Measurements from ENCODE around the gene SNN.

The SNN gene

DNA sequence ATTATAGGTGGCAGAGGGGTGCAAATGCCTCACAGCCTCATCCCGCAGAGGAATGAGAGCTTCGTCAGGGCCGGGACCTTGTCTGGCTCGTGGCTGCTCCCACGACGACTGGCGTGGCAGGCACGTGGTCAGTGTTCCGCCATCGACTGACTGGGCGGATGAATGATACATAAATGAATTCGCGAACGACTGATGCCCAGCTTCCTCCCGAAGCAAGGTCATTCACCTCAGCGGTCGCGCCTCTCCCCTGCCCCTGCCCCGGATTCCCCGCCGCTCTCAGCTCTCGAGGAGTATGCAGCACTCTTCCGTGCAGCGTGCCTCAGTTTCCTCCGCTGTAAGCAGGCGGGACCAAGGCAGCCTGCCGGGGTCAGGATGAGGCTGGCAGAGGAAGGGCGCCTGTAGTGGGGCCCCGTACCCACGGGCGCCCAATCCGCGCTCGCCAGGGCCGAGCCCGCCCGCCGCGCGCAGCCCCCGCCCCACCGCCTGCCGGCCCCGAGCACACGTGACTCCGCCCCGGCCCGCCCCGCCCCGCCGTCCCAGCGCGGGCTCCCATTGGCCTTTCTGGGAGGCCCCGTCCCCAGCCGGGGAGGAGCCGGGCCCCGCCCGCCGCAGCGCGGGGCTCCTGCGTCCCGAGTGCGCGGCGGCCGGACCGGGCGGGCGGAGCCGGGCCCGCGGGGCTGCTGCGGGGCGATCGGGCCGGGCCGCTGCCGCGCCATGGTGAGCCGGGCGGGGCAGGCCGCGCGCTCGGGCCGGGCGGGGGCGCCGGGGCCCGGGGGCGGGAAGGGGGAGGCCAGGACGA, at the start of gene SNN:
SNN (plus strand) TSS at position 632 of the 799 bp plus-strand sequence. CDS start 7,605 bp downstream, outside the sequence.
- peak; percentile 89 for DNase-seq (ENCODE audit: low read depth)

DNA sequence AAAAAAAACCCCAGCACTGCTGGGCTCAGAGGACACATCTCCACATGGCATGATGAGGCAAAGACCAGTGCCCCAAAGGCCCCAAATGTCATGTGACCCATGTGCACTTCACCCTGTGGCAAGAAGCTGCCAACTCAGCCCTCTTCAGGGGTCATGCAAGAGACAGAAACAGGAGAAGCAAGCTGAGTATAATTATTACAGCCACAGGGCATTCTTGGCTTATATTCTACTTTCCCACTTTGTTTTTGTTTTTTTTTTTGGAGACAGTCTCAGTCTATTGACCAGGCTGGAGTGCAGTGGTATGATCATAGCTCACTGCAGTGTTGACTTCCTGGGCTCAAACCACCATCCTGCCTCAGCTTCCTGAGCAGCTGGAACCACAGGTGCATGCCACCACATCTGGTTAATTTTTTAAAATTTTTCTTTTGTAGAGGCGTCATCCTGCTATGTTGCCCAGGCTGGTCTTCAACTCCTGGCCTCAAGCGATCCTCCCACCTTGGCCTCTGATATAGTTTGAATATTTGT, 48.9 kb upstream of the SNN start:
- no peak for DNase-seq (ENCODE audit: low read depth)

DNA sequence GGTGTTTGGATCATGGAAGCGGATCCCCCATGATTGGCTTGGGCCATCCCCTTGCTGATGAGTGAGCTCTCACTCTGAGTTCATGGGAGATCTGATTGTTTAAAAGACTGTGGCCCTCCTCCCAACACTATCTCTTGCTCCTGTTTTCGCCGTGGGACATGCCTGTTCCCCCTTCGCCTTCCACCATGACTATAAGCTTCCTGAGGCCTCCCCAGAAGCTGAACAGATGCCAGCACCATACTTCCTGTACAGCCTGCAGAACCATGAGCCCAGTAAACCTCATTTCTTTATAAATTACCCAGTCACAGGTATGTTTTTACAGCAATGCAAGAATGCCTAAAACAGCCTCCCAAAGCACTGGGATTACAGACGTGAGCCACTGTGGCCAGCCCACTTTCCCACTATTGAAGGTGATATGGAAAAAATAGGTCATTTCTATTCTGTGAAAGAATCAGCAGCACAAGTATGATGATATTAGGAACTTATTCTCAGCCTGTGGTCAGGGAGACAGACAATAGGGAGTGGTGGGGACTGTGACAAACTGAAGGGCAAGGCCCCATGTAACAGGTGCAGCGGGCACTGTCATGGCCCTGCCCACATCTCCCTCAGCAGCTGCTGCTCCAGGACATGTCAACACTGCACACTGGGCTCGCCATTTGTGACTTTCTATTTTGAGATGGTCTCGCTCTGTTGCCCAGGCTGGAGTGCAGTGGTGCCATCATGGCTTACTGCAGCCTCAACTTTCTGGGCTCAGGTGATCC, 47.8 kb upstream of the SNN start:
- DNase-seq (ENCODE audit: low read depth), result no peak

DNA sequence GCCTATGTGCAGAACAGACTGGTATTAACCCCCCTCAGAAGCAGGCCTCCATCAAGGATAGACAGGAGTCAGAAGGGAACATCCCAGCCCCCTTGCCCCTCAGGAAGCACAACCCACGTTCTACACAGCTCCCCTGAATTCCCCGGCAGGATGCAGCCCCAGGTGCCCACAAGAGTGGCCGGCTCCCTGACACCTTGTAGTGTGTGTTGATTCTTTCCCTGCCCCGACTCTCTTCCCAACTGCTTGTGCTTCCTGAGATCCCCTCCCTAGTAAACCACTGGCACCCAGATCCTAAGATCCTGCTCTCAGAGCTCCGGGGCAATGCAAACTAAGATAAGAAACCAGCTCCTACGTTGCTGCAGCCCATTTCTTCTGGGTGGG, 46.7 kb upstream of the SNN start:
- no peak for DNase-seq (ENCODE audit: low read depth)

DNA sequence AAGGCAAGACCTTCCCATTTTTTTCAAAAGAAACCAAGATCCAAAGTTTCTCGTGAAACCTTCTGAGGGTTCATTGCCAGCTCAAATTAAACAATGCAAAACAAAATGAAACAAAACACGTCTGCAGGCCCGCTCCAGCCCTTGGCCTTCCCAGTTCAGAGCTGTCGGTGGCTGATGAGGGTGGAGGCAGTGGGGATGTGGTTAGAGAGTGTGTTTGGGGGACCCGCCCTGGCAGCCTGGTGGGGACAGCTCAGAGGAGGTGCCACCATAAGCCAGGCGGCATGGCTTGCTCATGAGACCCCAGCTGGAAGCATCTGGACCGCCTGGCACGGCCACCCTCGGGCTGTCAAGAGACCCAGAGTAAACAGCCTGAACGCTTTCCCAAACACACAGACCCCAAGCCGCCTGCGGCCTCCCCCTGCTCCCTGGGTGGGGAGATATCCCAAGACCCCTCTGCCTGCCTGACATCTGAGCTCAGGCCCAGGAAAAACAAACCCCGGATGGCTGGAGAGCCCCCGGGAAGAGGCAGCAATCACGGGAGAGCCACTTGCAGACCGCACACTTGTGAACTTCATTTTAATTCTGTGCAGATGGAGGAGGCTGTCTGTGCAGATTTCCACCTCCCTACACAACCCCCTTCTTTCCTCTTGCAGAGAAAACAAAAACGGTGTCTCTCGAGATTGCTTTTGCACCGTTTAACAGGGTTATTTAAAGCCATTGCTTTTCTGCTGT, 46.2 kb upstream of the SNN start:
- DNase-seq (ENCODE audit: low read depth), result peak; percentile 25

DNA sequence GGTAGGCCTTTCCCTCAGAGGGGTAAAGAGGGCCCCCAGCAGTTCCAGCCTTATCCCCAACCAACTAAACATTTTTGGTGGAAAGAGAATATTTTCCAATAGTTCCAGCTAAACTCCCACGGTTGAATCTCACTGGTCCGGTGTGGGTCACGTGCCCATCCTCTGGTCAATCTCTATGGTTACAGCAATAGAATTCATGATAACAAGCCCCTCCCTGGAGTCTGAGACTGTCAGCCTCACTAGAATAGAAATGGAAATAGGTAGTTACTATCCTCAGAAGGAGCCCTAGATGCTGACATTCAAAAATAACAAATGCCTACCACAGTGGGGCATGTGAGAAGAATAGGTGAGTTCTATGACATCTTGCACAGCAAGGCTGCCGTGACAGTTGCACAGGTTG, 44.0 kb upstream of the SNN start:
- DNase-seq (ENCODE audit: low read depth), result no peak

DNA sequence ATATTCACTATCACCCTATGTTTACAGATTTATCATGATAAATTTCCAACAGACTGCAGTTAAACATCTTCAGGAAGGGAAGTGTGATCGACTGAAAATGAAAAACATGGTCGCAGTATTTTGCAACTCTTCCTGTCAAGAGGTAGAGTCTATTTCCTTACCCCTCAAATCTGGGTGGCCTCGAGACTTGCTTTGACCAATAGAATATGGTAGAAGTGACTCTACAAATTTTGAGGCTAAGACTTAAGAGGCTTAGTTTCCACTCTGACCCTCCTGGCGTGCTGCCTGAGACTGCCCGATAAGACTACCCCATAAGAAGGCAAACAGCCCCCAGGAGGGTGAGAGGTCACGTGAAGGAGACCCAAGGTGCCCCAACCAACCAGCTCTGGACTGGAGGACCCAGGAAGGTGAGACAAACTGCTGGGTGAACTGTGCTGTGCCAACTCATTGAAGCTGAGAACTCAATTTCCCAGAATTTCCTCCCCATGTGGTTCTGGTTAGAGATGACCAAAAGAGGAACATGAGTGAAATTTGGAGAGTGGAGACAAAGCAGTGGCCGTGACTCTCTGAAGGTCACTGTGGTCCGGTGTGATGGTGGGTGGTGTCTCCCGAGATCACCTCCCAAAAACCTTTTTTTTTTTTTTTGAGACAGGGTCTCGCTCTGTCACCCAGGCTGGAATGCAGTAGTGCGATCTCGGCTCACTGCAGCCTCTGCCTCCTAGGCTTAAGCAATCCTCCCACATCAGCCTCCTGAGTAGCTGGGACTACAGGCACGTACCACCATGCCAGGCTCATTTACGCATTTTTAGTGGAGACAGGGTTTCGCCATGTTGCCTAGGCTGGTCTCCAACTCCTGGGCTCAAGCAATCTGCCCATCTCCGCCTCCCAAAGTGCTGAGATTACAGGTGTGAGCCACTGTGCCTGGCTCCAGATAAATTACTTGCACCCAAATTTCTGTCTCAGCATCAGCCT, 43.3 kb upstream of the SNN start:
- no peak for DNase-seq (ENCODE audit: low read depth)

DNA sequence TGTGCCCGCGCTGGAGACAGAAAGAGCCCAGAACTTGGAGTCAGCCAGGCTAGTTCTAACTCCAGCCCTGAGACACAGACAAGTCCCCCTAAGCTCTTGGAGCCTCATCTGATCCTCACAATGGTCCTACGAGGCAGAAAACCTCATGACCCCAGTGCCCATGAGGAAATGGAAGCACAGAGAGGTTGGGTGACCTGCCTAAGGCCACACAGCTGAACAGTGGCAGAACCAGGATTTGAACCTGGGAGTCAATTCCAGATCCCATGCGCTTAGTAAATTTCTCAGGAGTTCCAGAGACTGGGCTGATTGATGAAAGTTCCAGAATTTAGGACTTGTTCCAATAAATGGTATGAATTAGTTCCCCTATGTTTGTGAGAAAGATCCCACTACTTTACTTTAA, 42.5 kb upstream of the SNN start:
- no peak for DNase-seq (ENCODE audit: low read depth)

DNA sequence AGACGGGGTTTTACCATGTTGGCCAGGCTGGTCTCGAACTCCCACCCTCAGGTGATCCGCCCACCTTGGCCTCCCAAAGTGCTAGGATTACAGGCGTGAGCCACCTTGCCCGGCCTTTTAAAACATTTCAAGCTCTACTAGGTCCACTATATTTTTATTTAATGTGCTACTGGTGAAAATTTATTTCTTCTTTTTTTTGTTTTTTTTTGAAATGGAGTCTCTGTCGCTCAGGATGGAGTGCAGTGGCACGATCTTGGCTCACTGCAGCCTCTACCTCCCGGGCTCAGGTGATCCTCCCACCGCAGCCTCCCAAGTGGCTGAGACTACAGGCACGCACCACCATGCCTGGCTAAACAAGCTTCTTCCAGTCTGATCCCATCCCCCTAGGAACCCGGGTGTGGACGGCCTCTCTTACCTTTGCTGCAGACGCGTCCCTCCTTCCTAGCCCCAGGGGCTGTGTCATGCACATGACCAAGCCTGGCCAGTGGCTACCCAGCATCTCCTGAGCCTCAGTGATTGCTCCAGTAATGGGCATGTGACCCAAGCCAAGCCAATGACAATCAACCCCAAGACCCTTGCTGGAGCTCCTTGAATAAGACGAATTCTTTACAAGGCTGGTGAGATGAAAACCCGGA, 41.5 kb upstream of the SNN start:
- no peak for DNase-seq (ENCODE audit: low read depth)

DNA sequence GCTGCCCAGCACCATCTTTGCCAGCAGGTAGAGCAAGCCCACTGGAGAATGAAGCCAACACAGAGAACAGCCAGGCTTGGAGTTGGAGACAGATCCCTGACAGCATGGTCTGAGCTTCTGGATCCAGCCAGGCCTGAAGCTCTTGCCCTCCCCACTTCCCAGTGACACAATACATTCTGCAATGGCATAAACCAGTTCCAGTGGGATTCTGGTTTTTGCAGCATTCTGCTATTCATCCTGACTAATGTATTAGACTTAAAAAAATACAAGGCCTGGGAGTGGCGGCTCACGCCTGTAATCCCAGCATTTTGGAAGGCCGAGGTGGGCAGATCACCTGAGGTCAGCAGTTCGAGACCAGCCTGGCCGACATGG, 41.0 kb upstream of the SNN start:
- no peak for DNase-seq (ENCODE audit: low read depth)

DNA sequence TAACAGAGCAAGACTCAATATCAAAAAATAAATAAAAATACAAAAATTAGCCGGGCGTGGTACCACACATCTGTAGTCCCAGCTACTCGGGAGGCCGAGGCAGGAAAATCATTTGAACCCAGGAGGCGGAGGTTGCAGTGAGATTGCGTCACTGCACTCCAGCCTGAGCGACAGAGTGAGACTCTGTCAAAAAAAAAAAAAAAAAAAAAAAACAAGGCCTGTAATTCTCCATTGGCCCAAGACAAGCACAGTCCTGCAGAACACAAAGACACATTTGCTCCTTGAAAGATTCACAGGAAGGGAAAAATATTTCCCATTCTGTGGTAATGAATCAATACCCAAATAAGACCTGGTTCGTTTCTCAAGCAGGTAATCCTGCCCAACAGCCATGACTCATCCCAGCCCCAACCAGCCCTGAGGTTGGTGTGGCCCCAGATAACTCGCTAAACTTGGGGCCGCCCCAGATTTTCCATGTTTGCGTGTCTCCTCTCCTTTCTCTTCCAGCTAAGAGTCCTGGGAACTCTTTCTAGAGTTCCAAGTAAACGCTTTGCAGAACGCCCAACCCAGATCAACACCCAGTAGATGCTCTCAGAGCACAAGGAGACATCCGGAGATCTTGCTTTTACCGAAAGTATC, 40.3 kb upstream of the SNN start:
- DNase-seq (ENCODE audit: low read depth), result no peak

DNA sequence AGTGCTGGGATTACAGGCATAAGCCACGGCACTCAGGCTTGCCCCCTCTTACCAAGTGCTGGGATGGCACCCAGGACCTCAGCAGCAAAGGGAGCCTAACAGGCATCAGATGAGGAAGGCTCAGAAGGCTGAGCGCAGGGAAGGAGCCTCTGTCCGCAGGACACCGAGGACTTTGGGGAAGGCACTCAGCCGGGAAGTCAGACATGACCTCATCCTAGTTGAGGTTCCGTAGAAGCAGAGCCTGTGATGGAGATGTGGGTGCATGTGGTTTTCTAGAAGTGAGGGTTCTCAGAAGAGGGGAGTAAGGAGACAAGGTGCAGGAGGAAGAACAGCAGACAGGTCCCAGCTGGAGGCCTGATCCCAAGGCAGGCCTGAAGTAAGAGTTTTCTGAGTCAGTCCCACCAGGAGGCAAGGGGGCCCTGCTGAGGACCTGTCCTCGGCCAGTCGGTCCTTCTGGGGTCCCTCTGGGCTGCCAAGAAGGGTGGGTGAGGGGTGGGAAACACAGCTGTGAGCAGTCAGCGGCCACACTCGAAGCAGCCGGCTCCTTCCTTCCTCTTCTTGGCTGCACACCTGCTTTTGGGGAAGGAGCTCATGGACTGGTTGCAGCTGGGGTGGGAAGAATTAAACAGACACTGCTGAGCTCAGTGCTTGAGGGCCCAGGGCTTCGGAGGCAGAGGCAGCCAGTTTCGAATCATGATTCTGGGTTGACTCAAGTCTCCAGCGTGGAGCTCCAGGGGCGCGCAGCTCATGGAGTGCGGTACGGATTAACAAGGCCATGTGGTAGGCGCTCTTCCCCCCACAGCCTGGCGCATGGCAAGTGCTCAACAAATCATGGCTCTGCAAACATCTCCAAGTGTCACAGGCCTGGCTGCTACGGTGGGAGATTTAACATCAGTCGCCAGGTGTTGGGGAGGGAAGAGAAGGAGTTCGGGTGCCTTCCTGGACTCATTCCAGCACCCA, 38.9 kb upstream of the SNN start:
- DNase-seq (ENCODE audit: low read depth), result no peak

DNA sequence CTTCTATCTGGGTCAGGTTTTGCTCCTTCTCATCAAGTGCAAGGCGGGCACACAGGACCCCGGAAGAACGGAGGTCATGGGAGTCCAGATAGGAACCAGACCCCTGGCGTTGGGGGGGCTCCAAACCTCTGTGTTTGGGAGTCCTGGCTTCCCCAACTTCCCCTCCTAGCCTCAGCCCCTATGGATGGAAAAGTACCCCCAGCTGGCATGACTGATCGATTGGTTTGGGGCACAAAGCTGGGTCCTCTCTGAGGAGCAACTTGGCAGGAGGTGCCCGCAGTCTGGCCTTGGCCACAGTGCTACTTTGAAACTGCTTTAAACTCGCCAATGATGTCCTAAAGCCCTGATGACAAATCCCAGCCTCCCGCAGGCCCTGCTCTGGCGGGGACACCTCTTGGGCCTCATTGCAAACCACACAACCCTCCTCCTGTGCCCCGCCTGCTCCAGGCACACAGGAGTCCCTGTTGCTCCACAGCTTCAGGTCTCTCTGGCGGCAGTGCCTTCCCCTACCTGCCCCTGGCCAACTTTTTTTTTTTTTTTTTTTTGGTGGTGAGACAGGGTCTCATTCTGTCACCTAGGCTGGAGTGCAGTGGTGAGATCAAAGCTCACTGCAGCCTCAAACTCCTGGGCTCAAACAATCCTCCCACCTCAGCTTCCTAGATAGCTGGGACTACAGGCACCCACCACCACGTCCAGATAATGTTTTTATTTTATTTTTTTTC, 38.0 kb upstream of the SNN start:
- no peak for DNase-seq (ENCODE audit: low read depth)

DNA sequence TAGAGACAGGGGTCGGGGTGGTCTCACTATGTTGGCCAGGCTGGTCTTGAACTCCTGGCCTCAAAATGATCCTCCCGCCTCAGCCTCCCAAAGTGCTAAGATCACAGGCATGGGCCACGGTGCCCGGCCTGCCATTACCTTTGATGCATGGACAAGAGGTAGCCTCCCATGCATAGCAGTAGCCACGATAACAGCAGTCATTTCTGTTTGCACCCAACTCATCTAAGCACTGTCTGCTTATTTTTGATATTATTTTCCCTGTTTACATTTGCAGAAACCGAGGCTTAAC, 37.5 kb upstream of the SNN start:
- no peak for DNase-seq (ENCODE audit: low read depth)

DNA sequence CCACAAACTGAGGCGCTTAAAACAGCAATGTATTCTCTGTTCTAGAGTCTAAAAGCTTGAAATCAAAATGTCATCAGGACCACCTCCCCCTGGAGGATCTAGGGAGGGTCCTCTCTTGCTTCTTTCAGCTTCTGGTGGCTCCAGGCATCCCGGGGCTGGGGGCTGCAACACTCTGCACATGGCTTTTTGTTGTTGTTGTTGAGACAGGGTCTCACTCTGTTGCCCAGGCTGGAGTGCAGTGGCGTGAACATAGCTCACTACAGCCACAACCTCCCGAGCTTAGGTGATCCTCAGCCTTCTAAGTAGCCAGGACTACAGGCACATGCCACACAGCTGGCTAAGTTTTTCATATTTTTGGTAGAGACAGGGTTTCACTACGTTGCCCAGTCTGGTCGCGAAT, 37.0 kb upstream of the SNN start:
- DNase-seq (ENCODE audit: low read depth), result no peak

DNA sequence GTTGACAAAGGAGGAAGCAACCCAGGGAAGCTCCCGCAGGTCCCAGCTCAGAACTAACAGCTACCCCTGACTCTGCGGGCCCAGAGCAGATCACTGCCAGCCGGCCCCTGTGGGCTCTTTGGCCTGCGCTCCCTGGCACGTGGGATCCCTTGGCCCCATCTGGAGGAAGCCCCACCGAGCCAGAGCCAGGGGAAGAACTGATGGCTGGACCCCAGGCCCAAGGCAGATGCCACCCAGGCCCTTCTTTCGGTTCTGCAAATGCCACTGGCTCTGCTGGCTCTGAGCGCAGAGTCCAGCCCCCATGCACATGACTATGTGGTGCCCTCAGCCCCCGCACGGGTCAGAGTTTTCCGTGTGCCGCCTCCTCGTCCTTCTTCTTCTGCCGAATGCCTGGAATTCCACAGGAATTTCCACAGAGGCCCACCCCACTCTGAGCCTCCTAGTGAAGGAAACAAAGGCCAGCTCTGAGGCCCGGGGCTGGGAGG, 35.8 kb upstream of the SNN start:
- DNase-seq (ENCODE audit: low read depth), result no peak

DNA sequence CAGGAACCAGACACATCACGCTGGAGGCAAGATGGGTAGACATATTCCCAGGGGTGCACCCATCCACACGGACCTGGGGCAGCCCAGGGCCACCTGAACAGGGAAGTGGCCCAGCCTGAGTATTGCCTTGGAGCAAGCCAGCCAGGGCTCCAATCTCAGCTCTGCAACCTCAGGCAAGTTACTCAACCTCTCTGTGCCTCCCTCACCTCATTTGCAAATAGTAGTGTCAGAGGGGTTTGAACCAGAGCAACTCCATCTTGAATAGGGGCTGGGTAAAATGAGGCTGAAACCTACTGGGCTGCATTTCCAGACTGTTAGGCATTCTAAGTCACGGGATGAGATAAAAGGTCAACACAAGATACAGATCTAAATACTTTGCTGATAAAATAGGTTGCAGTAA, 35.1 kb upstream of the SNN start:
- DNase-seq (ENCODE audit: low read depth), result no peak

DNA sequence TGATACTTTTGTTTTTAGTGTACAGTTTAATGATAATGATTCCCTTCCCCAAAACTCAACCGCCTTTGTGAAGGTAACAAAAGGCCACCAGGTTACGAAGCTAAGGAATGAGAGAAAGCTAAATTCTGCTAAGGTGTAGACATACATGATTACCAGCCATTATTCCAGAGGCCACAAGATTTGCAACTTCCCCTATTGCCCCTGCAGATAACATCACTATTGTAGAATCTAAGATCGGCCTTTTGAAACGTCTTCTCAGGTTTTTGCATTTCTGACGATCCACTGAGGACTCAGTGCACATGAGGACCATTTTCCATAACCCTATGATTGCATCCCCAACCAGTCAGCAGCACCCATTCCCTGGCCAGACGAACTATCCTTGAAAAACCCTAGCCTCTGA, 33.9 kb upstream of the SNN start:
- no peak for DNase-seq (ENCODE audit: low read depth)

Measured in activated T-cell treated with anti-CD3 and anti-CD28 coated beads for 48 hours (primary cell).